Gastrocnemius medialis (tissue), 4 donors: ENCODE measurements around the gene RCAN1.

Experiments
- CTCF ChIP-seq, 5 experiments: fragments of 450-650 bp in 3 of 5; fragments of 200-600 bp in 2 of 5; sonication (generic) in 2 of 5; IDR thresholded peaks in 4 of 5; conservative IDR thresholded peaks in 1 of 5; 1 replicate in 4 of 5; 2 replicates in 1 of 5; pipeline ENCODE4 v1.5.1; 2016 to 2019; ENCODE audit warnings: antibody characterized with exemption in 5 of 5, mild to moderate bottlenecking in 3 of 5, moderate library complexity in 3 of 5
- POLR2A ChIP-seq, 2 donors: fragments of 450-650 bp; IDR thresholded peaks; one replicate each; pipeline ENCODE4 v1.6.1; 2017; ENCODE audit warnings: antibody characterized with exemption in 2 of 2, mild to moderate bottlenecking in 2 of 2, moderate library complexity in 2 of 2

DNA sequence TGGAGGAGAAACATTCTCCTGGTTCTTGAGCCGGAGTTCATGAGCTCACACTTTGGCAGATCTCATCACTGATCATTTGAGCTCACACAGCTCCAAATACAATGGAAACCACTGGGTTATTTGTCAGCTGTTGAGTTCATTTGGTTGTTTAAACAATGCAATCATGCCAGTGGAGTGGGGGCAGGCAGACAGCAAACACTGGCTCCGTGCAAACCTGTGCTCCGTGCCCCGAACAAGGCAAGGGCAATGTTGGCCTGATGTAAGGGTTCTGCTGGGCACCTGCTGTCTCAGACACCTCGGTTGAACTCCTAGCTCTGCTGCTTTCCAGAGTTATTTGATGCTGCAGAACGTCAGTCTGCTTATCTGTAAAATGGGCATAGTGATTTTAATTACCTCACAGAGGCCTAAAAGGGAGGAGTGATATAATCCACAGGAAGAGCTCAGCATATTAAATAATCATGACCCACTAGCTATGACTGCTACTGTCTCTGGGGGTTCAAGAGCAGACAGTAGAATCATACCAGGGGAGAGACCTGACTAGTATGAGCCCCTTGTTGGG lies 33.9 kb upstream of the RCAN1 start:
- TF ChIP-seq CTCF (IDR thresholded peaks at IDR 0.05 in 4 of 5, conservative IDR thresholded peaks at IDR 0.05 in 1 of 5) (no peak), POLR2A (IDR thresholded peaks at IDR 0.05) (no peak)
